GM18505 (cell line): ENCODE results near the gene CES4A.

ENCODE experiments used
- ATAC-seq: cut with Tn5 transposase; IDR thresholded peaks from one replicate; pipeline ENCODE4 v1.9.1; 2021; ENCODE audit not compliant: unreplicated experiment
- POLR2A ChIP-seq: IDR thresholded peaks from 4 replicates; pipeline ENCODE4 v1.6.1; 2011; ENCODE audit warnings: borderline replicate concordance; ENCODE audit not compliant: insufficient read depth, insufficient read length; ENCODE audit errors: extremely low read depth

CES4A gene

GRCh38 chr16:67050796-67051195, 62.4 kb downstream of the CES4A start:
- TF ChIP-seq POLR2A, result no peak
- ATAC-seq, result no peak

- no peak for TF ChIP-seq POLR2A
- no peak for ATAC-seq
Measured at GRCh38 chr16:67052399-67052798, 64.0 kb downstream of the CES4A start.

DNA sequence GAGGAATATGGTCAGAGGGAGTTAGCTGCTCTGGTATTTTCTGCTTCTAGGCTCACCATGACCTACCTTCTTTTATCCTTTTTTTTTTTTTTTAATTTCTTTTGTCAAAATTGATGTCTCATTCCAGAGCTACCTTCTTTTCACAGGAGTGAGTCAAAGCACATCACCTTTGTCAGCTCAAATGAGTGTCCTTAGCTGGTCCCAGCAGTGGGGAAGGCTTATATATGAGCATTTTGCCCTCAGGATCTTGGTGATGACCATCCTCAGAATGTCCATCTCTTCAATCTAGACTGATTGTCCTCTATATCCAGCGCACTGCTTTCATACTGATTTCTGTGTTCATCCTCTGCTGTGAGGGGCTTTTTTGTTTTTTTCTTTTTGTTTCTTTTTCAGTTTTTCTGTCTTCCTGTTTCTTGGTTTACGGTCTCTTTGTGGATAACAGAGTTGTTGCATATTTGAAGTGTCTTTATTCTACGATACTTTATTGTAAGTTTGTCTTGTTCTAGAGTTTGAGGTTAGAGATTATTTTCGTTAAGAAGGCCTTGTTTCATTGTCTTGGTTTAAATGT, 65.5 kb downstream of the CES4A start:
- no peak for TF ChIP-seq POLR2A
- no peak for ATAC-seq

DNA sequence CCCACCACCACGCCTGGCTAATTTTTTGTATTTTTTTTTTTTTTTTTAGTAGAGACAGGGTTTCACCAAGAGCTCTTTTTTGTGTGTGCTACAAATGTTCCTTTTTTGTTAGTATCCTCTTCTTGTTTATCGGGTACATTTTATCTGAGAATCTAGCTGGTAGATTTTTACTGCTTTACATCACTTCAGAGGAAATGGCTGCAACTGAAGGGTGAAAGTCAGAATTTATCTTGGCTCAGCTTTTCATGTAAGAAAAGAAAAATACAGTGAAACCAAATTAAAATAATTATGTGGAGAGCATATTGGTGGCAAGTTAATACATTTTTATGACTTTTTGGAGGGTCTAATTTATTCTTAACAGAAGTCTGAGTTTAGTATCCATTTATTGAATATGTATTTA, 66.5 kb downstream of the CES4A start:
- no peak for TF ChIP-seq POLR2A
- ATAC-seq, result no peak

DNA sequence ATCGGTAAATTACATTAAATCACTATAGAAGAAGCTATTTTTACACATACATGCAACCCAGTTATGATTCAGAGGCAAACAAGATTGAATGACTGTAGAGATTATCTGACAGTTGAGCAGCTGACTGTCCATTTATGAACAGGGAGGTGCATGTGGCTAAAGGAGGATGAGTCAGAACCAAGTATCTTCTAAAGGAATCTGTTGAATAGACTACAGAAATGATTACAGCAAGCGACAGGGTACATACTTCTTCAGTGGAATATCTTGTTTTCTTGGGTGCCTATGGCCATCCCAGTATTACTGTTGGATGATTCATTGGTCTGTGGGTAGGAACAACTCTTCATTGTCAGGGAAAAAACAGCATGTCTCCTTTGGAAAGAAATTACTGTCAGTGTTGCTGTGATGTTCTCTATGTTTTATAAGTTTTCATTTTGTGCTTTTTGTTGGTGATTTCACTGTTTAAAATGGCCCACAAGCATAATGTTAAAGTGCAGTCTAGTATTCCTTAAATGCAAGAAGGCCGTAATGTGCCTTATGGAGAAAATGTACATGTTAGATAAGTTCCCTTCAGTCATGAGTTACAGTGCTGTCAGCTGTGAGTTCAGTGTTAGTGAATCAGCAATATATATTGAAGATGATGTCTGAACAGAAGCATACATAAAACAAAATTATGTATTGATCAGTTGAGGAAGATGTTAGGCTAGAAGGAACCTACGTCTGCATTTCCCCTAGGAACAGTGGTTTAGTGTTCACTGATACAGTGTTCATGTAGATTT, 67.5 kb downstream of the CES4A start:
- ATAC-seq, result no peak
- no peak for TF ChIP-seq POLR2A
